Measurements from ENCODE around the gene RALB.
"Not testable (repeated sequence)": the region's sequence is repeated elsewhere in the genome, so short reads cannot be mapped to it uniquely, and the experiment has no call there.

RALB gene

GRCh38 chr2:120319123-120319522 is 66.5 kb downstream of the RALB start:
- DNase-seq = no peak

GRCh38 chr2:120319686-120320317 is 67.2 kb downstream of the RALB start:
- DNase-seq = no peak

DNA sequence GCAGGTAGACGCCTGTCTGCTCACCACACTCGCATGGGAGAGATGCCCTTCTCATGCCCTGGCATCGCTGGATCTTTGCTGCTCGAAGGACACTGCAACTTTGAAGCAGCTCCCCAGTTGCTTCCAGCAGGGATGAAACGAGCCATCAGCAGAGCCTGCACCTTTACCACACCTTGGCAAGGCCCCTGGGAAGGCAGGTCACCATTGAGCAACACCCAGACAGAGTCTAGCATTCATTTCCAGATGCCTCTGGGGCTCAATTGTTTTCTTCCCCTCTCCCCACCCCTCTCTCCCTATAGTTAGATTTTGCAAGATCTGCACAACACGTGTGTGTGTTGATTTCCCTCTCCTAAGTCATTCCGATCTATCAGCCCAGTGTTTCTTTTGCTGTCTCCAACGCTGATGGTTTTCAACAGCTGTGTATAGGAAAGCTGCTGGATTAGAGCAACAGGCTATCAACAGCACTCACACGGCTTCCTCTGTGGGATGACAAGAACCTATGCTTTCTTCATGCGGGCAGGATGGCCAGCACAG is 67.7 kb downstream of the RALB start:
- no peak for DNase-seq

DNA sequence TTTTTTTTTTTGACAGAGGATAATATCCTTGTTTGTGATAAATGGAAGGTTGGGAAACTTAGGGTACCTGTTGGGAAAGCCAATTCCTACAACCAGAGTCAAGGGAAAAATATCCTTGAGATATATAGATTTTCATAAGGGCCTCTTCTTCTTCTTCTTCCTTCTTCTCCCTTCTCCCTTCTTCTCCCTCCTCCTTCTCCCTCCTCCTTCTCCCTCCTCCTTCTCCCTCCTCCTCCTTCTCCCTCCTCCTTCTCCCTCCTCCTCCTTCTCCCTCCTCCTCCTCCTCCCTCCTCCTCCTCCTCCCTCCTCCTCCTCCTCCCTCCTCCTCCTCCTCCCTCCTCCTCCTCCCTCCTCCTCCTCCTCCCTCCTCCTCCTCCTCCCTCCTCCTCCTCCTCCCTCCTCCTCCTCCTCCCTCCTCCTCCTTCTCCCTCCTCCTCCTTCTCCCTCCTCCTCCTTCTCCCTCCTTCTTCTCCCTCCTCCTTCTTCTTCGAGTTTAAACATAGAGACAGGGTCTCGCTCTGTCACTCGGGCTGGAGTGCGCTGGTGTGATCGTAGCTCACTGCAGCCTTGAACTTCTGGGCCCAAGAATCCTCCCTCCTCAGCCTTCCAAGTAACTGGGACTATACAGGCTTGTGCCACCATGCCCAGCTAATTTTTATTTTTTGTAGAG is 68.4 kb downstream of the RALB start:
- DNase-seq = not testable (repeated sequence)

DNA sequence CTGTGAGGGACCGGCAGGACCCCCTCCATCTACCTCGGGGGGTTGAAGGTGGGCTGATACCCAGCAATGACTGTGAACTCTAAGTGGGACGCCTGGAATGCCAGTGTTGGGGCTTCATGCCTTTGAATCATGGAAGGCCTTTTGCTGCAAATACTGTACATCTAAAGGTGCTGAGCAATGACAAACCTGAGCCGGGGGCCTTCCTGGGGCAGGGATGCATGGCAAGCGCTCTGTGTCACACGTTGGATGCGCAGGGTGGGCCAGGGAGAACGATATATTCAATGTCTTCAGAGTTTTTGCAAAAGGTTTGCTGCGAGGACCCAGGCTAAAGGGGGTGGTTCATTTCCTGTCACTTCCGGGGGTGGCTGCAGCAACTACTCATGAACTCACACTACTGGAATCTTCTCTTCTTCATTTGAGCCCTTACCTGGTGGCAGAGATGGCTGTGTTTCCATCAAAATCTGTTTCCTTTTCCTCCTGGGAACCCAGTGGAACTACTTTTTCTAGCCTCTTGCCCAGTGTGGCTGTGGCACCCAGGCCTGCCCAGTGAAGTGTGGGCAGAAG is 69.2 kb downstream of the RALB start:
- DNase-seq = no peak

DNA sequence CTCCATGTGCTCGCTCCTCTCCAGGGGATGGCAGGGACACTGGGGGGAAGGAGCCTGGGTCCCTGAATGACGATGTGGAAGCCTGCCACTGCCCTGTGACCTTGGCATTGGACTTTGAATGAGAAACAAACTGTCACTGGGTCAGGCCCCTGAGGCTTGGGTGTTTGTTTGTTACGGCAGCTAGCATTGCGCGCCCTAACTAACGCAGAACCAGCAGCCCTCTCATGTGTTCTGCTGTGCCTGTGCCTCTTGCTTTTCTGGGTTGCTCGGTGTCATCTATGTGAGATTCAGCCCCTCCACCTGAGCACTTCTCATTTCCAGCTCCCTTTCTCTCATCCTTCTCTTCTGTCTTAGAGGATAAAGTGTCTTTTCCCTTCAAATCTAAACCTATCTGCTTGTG is 69.7 kb downstream of the RALB start:
- no peak for DNase-seq

DNA sequence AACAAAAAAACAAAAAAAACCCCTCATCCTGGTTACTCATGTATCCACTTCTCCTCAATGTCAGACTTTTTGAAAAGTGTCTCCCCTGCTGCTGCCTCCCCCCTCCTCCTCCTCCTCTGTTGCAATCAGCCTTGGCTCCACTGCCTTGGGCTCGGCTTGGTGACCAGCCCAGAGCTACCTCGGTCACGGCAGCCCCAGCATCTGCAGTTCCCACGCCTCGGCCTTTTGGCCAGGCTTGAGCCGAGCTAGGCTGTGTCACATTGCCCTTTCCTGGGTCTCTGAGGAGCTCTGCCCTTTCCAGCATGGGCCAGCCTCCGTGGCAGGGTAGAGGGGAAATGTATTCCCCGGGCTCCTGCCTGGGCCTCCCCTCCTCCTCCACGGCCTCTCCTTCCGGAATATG is 70.6 kb downstream of the RALB start:
- no peak for DNase-seq

DNA sequence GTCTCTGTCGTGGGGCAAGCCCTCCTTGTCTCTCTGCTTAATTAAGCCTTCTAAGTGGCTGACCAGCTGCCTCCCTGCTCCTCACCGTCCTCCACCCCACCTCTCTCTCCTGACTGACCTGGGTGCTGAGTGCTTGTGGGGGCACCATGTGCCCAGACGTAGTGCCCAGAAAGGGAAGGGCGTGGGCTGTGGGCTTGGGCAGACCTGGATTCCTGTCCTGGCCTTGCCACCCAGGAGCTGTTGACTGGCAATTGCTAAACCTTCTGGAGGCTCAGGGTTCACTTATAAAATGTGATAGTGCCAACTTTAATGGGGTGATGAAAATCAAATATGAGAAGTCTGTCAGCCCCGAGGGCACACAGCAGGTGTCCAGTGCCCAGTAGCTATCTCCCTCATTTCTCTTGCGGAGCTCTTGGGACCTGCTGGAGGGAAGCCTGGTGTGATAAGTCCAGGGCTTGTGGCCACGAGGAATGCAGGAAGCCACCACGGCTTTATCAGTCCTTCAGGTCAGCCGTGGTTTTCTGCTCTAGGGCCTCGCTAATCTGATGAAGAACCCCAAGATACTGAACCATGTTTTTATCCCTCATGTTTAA is 71.3 kb downstream of the RALB start:
- DNase-seq = no peak

GRCh38 chr2:120324933-120325332 is 72.3 kb downstream of the RALB start:
- no peak for DNase-seq

DNA sequence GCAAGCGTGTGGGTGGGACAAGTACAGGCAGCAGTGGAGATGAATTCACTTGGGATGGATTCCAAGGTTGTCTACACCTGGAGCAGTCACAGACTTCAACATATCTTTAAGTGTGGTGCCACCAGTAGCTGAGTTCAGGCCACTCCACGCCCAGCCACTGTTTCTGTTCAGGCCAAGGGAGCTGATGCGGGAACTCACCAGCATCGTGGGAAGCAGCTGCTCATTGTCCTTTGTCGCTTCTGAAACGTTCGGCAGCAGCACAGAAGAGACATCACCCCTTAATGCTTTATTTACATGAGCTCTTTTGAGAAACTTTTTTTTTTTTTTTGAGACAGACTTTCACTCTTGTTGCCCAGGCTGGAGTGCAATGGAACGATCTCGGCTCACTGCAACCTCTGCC is 73.4 kb downstream of the RALB start:
- no peak for DNase-seq

GRCh38 chr2:120330946-120331822 is 78.5 kb downstream of the RALB start:
- DNase-seq = no peak

GRCh38 chr2:120331903-120332302 is 79.3 kb downstream of the RALB start:
- no peak for DNase-seq

GRCh38 chr2:120332384-120332783 is 79.7 kb downstream of the RALB start:
- DNase-seq = no peak

- DNase-seq = no peak
Observed at GRCh38 chr2:120334068-120334467, 81.4 kb downstream of the RALB start.

DNA sequence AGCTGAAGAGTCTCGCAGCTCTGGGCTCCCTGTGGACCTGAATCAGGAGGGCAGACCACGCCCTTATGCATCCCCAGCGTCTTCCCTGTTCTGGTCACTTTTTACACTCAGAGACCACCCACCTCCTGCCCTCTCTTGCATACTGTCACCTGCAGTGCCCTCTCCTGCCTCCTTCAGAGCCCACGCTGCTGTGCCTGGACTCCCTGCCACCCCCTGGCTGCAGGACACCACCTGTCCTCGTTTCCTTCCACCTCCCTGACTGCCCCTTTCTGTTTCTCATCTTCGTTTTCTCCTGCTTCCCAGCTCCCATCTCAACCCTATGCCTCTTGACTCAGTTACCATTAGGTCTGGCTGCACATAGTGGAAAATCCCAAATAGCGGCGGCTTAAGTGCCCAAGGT is 84.1 kb downstream of the RALB start:
- DNase-seq = no peak

DNA sequence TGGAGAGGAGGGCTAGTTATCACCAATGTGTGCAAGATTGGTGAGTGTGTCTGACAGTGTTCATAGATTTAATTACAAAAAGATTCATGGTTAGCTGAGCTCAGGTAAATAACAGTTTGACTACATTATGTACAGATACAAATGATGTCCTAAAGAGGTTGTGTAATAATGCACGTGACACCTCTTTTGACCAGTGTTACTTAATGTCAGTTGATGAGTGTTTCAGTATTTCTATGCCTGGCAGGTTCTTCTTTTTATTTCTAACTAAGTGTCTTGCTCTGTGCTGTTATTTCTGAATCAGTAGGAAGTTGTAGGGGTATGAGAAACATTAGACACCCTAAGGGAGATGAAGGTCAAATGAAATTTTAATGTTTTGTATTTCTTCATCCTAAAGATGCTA is 85.4 kb downstream of the RALB start:
- DNase-seq = no peak

DNA sequence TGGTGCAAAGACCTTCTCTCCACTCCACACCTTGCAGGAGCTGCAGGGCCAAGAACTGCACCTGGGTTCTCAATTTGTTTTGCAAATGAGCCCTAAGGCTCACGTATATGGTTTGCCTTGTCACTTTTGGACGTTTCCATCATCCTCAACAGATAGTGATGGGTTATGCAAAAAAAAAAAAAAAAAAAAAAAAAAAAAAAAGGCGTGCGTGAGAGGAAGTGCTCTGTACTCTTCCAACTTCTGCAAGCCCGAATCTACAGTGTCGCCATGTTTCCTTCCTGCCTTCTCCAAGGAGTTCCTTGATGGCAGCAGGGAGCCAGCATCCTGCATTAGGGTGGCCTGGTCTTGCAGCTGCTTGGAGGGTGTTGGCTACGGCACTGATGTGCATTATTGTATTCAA is 89.3 kb downstream of the RALB start:
- DNase-seq = no peak

DNA sequence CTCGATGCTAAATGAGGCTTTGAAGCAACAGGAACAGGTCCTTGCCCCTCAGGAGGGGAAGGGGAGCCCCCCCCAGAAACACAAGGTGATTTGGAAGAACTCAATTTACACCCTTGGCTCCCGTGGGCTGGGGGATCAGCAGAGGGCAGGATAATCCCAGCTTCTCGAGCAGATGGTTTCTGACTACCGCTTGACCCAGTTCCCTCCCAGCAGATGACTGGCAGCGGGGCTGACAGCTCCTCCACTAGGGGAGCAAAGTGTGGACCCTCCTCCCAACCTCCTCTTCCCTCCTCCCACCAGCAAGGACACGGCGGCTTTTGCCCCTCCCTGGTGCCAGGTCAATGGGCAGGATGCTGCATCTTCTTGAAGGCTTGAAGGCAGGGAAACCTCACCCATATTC is 89.8 kb downstream of the RALB start:
- DNase-seq = no peak

DNA sequence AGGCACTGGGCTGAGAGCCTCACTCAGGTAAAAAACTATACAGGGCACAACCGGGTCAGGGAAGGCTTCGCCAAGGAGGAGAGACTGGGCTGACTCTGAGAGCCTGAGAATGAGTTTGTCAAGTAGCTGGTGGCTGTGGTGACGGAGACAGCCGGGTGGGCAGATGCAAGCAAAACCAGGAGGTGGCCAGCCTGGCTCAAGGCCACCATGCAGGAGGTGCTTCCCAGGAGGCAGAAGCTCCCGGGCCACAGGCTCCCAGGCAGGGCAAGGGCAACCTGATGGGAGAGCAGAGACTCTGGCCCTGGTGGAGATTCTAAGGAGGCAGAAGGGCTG is 90.4 kb downstream of the RALB start:
- DNase-seq = no peak

GRCh38 chr2:120343433-120344105 is 90.9 kb downstream of the RALB start:
- no peak for DNase-seq

All from NCI-H187 treated with DMSO at 0.1 percent for 48 hours (cell line).